K562 (cell line): ENCODE measurements around the gene ZAP70. TPM values are rescaled to one million over a fixed set of nuclear protein-coding genes. Genes with fewer than 3 reads are reported as not detected.

Experiments used
- CHD7 ChIP-seq: fragments of 200-600 bp; sonication (generic); IDR thresholded peaks from one replicate; pipeline ENCODE4 v1.6.1; 2012; ENCODE audit warnings: mild to moderate bottlenecking, low read depth, low read length, inconsistent platforms
- NR2C2 ChIP-seq, 2 experiments: fragments of 200-800 bp in 1 of 2; sonication (Bioruptor generic) in 1 of 2; sonication (generic) in 1 of 2; formaldehyde crosslinking in 1 of 2; IDR thresholded peaks; 2 replicates each; pipeline versions ENCODE4 v1.6.1 to v1.8.0; 2016 to 2022; ENCODE audit warnings: mild to moderate bottlenecking in 1 of 2, missing compliant biosample characterization in 1 of 2, missing genetic modification characterization in 1 of 2, missing genetic modification reagents in 1 of 2
- ZNF174 ChIP-seq: fragments of 250-450 bp; sonication (Bioruptor Pico); IDR thresholded peaks from 2 replicates; pipeline ENCODE4 v1.4.0; 2020; ENCODE audit warnings: mild to moderate bottlenecking
- ZNF512 ChIP-seq: IDR thresholded peaks from 2 replicates; pipeline ENCODE4 v1.6.1; 2016; ENCODE audit warnings: missing genetic modification characterization, missing compliant biosample characterization
- polyA plus RNA-seq, 8 experiments: library from polyadenylated mRNA; depleted of rRNA in 4 of 8; stranded (reverse) in 5 of 8; unstranded in 3 of 8; fragments of >200 nt; fragmentation: Nextera tagmentation in 2 of 8; fragmentation: Illumina TruSeq in 1 of 8; extraction: Ambion mirVana in 2 of 8; extraction: Trizol in 1 of 8; gene quantifications; 2 replicates each; pipeline versions ENCODE4 v1.2.1 to v1.2.3, GENCODE V29; 2011 to 2014; ENCODE audit warnings: inconsistent platforms in 1 of 8, missing spikeins in 1 of 8
- total RNA-seq, 7 experiments: library from RNA; depleted of rRNA in 6 of 7; stranded (reverse); fragments of >200 nt in 6 of 7; fragmentation: Illumina TruSeq in 2 of 7; extraction: Trizol in 2 of 7; gene quantifications; 2 replicates each; pipeline versions ENCODE4 v1.2.1 to v1.2.3, GENCODE V29; 2011 to 2021; ENCODE audit warnings: low replicate concordance in 1 of 7

ZAP70 gene
- total and polyA plus RNA-seq, 9 of the 15 experiments (the other 6 are each of a cell fraction or from before 2014, with no cell fraction given): 0.06 to 0.80 (median 0.21) TPM; not detected in 1

GRCh38 chr2:97663962-97664635, 49.3 kb upstream of the ZAP70 start, which contains the start of gene ACTR1B (continued):
- TF ChIP-seq ZNF512 (no peak), ZNF174 (no peak), NR2C2 (CRISPR knock-in tag; IDR thresholded peaks at IDR 0.05) (no peak), NR2C2 (tag; IDR thresholded peaks at IDR 0.05) (no peak), CHD7 (no peak)
